Aorta (tissue), 5 donors: Measurements from ENCODE around the gene ARFGAP1. TPM values are rescaled to one million over a fixed set of nuclear protein-coding genes. Genes with fewer than 3 reads are reported as not detected.

ENCODE experiments used
- ATAC-seq: fragments of 200-7000 bp; cut with Tn5 transposase; one replicate; pipeline ENCODE4 v1.9.1; 2022; ENCODE audit warnings: moderate library complexity; ENCODE audit not compliant: low FRiP score
- DNase-seq, 2 donors: peaks; one replicate each; pipeline ENCODE4 v3.0.0-alpha.2; 2020
- H3K27ac ChIP-seq, 2 donors: one replicate each; pipeline ENCODE4 v1.5.1; 2013; ENCODE audit warnings: low read length in 2 of 2, mild to moderate bottlenecking in 2 of 2, moderate library complexity in 2 of 2, control low read depth in 1 of 2, inconsistent platforms in 1 of 2, low read depth in 1 of 2
- H3K27me3 ChIP-seq, 2 donors: one replicate each; pipeline ENCODE4 v1.6.1; 2013; ENCODE audit warnings: control low read depth in 1 of 2, low read length in 1 of 2, mild to moderate bottlenecking in 1 of 2, moderate library complexity in 1 of 2; ENCODE audit not compliant: insufficient read depth in 2 of 2, control insufficient read depth in 1 of 2
- H3K36me3 ChIP-seq, 2 donors: one replicate each; pipeline ENCODE4 v1.6.1; 2013; ENCODE audit warnings: control low read depth in 1 of 2, low read length in 1 of 2, mild to moderate bottlenecking in 1 of 2; ENCODE audit not compliant: insufficient read depth in 2 of 2, control insufficient read depth in 1 of 2
- H3K4me1 ChIP-seq, 2 donors: one replicate each; pipeline ENCODE4 v1.6.1; 2013; ENCODE audit warnings: low read length in 2 of 2, control low read depth in 1 of 2, mild to moderate bottlenecking in 1 of 2, moderate library complexity in 1 of 2; ENCODE audit not compliant: insufficient read depth in 2 of 2, control insufficient read depth in 1 of 2
- H3K4me3 ChIP-seq, 2 donors: one replicate each; pipeline ENCODE4 v1.5.1; 2013; ENCODE audit warnings: low read length in 2 of 2, control low read depth in 1 of 2, mild to moderate bottlenecking in 1 of 2
- H3K9me3 ChIP-seq: one replicate; pipeline ENCODE4 v1.6.1; 2013; ENCODE audit warnings: mild to moderate bottlenecking, low read length; ENCODE audit not compliant: control insufficient read depth
- WGBS, 2 donors: extraction: QIAGEN DNeasy Blood & Tissue Kit; methylation state at CpG; one replicate each; pipeline ENCODE4 v1.1.7; 2013; 5-methylcytosine and 5-hydroxymethylcytosine counted together
- intact Hi-C, 2 donors: fragments of 100-400 bp; cut with DNase I; formaldehyde crosslinking; loops; one replicate each; pipeline versions ENCODE4 v1.14.2 to v1.15.0; 2022
- polyA plus RNA-seq, 2 donors: library from polyadenylated mRNA; stranded (reverse); fragments of 200-250 nt; gene quantifications; one replicate each; pipeline ENCODE4 v1.2.3, GENCODE V29; 2013
- total RNA-seq, 2 donors: library from RNA; stranded (reverse); fragmentation: NEBNext Ultra II Directional; extraction: Animal tissue kit (Norgen Biotek cat#: 25700); gene quantifications; one replicate each; pipeline ENCODE4 v1.2.1, GENCODE V29; 2021
- donor health status: healthy with polysubstance abuse.
- donor health status: Bipolar disorder and iron deficiency.
- donor health status: DM: no; HTN: no; CAD: no.
- donor health status: DM: no; HTN: no; CAD: no.
- donor health status: DM: yes; HTN: yes; CAD: no.

Gene ARFGAP1
- total and polyA plus RNA-seq, 4 donors, result 21.7 to 202 (median 81.9) TPM

GRCh38 chr20:63284544-63284949 lies 11.9 kb downstream of the ARFGAP1 start:
- DNase-seq (peak in 1 of 2 donors; percentile 44), ATAC-seq (no peak)
- no peaks in the 10 kb centered on the region for H3K27me3 ChIP-seq
- H3K9me3 ChIP-seq, result no peaks in the 10 kb centered on the region
- intact Hi-C loops, result no loop called here
- 88% methylated on average over 25 of the region's 25 CpGs for WGBS, 2 donors
- H3K4me3 ChIP-seq, result no peak overlapping the region
- no peaks in the 10 kb centered on the region for H3K4me1 ChIP-seq
- peaks cover 0 to 13% of the 10 kb centered on the region in 2 donors for H3K36me3 ChIP-seq
- H3K27ac ChIP-seq, result no peak overlapping the region

GRCh38 chr20:63284981-63285524 lies 12.4 kb downstream of the ARFGAP1 start:
- DNase-seq (peak in 1 of 2 donors; percentile 26), ATAC-seq (no peak)
- H3K27ac ChIP-seq, result no peak overlapping the region
- no peaks in the 10 kb centered on the region for H3K27me3 ChIP-seq
- no peak overlapping the region for H3K4me3 ChIP-seq
- no peaks in the 10 kb centered on the region for H3K9me3 ChIP-seq
- H3K4me1 ChIP-seq, result no peaks in the 10 kb centered on the region
- peaks cover 0 to 13% of the 10 kb centered on the region in 2 donors for H3K36me3 ChIP-seq
- intact Hi-C loops, result no loop called here
- WGBS, 2 donors, result 81 to 84% methylated on average over 13 of the region's 13 CpGs

GRCh38 chr20:63285636-63286615 lies 13.3 kb downstream of the ARFGAP1 start:
- no peak overlapping the region for H3K27ac ChIP-seq
- no peak overlapping the region for H3K4me3 ChIP-seq
- no peaks in the 10 kb centered on the region for H3K9me3 ChIP-seq
- no peaks in the 10 kb centered on the region for H3K4me1 ChIP-seq
- DNase-seq, result peak in 1 of 2 donors; percentile 35
- H3K27me3 ChIP-seq, result no peaks in the 10 kb centered on the region
- ATAC-seq, result no peak
- peaks cover 0 to 13% of the 10 kb centered on the region in 2 donors for H3K36me3 ChIP-seq
- intact Hi-C loops, result no loop called here
- WGBS, 2 donors, result 92 to 93% methylated on average over 44 of the region's 44 CpGs

GRCh38 chr20:63286781-63287696 lies 14.4 kb downstream of the ARFGAP1 start:
- 85 to 88% methylated on average over 23 of the region's 23 CpGs for WGBS, 2 donors
- H3K27ac ChIP-seq, result no peak overlapping the region
- ATAC-seq (no peak), DNase-seq (peak in 1 of 2 donors; percentile 12)
- peaks cover 0 to 13% of the 10 kb centered on the region in 2 donors for H3K36me3 ChIP-seq
- H3K4me1 ChIP-seq, result no peaks in the 10 kb centered on the region
- intact Hi-C loops, result no loop called here
- H3K9me3 ChIP-seq, result no peaks in the 10 kb centered on the region
- no peaks in the 10 kb centered on the region for H3K27me3 ChIP-seq
- H3K4me3 ChIP-seq, result no peak overlapping the region

- Histone ChIP-seq H3K9me3 (no peaks in the 10 kb centered on the region), H3K4me3 (no peak overlapping the region), H3K27me3 (no peaks in the 10 kb centered on the region), H3K4me1 (no peaks in the 10 kb centered on the region), H3K27ac (no peak overlapping the region), H3K36me3 (peaks cover 0 to 10% of the 10 kb centered on the region in 2 donors)
- intact Hi-C loops, result no loop called here
- WGBS, 2 donors, result 90% methylated on average over 55 of the region's 55 CpGs
- DNase-seq (peak in 1 of 2 donors; percentile 43), ATAC-seq (no peak)
Measured at GRCh38 chr20:63287697-63288580, 15.3 kb downstream of the ARFGAP1 start.

- 79 to 84% methylated on average over 28 of the region's 28 CpGs for WGBS, 2 donors
- H3K27ac ChIP-seq, result no peak overlapping the region
- no peaks in the 10 kb centered on the region for H3K9me3 ChIP-seq
- H3K36me3 ChIP-seq, result peaks cover 0 to 10% of the 10 kb centered on the region in 2 donors
- no peak overlapping the region for H3K4me3 ChIP-seq
- H3K4me1 ChIP-seq, result no peaks in the 10 kb centered on the region
- DNase-seq (peak in 1 of 2 donors; percentile 32), ATAC-seq (no peak)
- intact Hi-C loops, result no loop called here
- no peaks in the 10 kb centered on the region for H3K27me3 ChIP-seq
Measured at GRCh38 chr20:63288581-63289251, 16.1 kb downstream of the ARFGAP1 start.

- WGBS, 2 donors, result 80 to 83% methylated on average over 18 to 25 of the region's 25 CpGs
- H3K4me1 ChIP-seq, result no peaks in the 10 kb centered on the region
- H3K36me3 ChIP-seq, result peaks cover 0 to 8% of the 10 kb centered on the region in 2 donors
- intact Hi-C loops, result no loop called here
- no peak overlapping the region for H3K27ac ChIP-seq
- no peak overlapping the region for H3K4me3 ChIP-seq
- DNase-seq (peak in 1 of 2 donors; percentile 45), ATAC-seq (no peak)
- H3K9me3 ChIP-seq, result no peaks in the 10 kb centered on the region
- no peaks in the 10 kb centered on the region for H3K27me3 ChIP-seq
Measured at GRCh38 chr20:63289311-63290135, 16.9 kb downstream of the ARFGAP1 start.
